IMR-90 (cell line): ENCODE results near the gene SLC34A3. TPM values are rescaled to one million over a fixed set of nuclear protein-coding genes. Genes with fewer than 3 reads are reported as not detected.

Experiments used
- ATAC-seq: fragments of 200-7000 bp; cut with Tn5 transposase; 2 replicates; pipeline ENCODE4 v1.9.1; 2020; ENCODE audit warnings: low read depth, mild to moderate bottlenecking, moderate library complexity
- BruUV-seq: library from RNA; stranded (reverse); fragments of 400-500 nt; replicated peaks from 2 replicates; lab custom pipeline; 2021; lab: Mats Ljungman, UMichigan
- CTCF ChIA-PET: fragments of 300-600 bp; formaldehyde crosslinking; extraction: SDS; loops from one replicate; lab custom pipeline; 2021; ENCODE audit warnings: antibody characterized with exemption; lab: Yijun Ruan, JAX
- POLR2A ChIA-PET: fragments of 300-600 bp; sonication (Branson Sonifier 250); formaldehyde crosslinking; loops from one replicate; lab custom pipeline; 2022; ENCODE audit warnings: antibody characterized with exemption; ENCODE audit not compliant: unreplicated experiment; lab: Charles Lee
- DNase-seq: peaks from one replicate; pipeline ENCODE4 v3.0.0; 2013
- H2AFZ ChIP-seq: replicated peaks from 2 replicates; pipeline ENCODE3; 2013; ENCODE audit warnings: low read length, mild to moderate bottlenecking; ENCODE audit not compliant: poor library complexity
- H2AK5ac ChIP-seq: 2 replicates; pipeline ENCODE4 v1.6.1; 2013; ENCODE audit warnings: low read depth, low read length, inconsistent platforms
- H2AK9ac ChIP-seq: replicated peaks from 2 replicates; pipeline ENCODE3; 2013; ENCODE audit warnings: mild to moderate bottlenecking, low read depth, low read length, moderate library complexity; ENCODE audit not compliant: poor library complexity
- H2BK120ac ChIP-seq: 2 replicates; pipeline ENCODE4 v1.6.1; 2013; ENCODE audit warnings: low read depth, low read length, inconsistent platforms
- H2BK15ac ChIP-seq: 3 replicates; pipeline ENCODE4 v1.6.1; 2013; ENCODE audit warnings: low read depth, low read length, inconsistent platforms
- H2BK20ac ChIP-seq: 2 replicates; pipeline ENCODE4 v1.6.1; 2013; ENCODE audit warnings: low read depth, mild to moderate bottlenecking, inconsistent platforms, low read length, moderate library complexity
- H2BK5ac ChIP-seq: 2 replicates; pipeline ENCODE4 v1.6.1; 2013; ENCODE audit warnings: mild to moderate bottlenecking, low read depth, low read length, inconsistent platforms; ENCODE audit not compliant: poor library complexity, severe bottlenecking
- H3K14ac ChIP-seq: replicated peaks from 2 replicates; pipeline ENCODE4 v1.6.1; 2013; ENCODE audit warnings: low read depth, low read length, inconsistent platforms
- H3K18ac ChIP-seq: 2 replicates; pipeline ENCODE4 v1.6.1; 2013; ENCODE audit warnings: low read depth, low read length, control low read depth
- H3K23ac ChIP-seq: 2 replicates; pipeline ENCODE4 v1.6.1; 2013; ENCODE audit warnings: low read depth, low read length, inconsistent platforms
- H3K27ac ChIP-seq: 2 replicates; pipeline ENCODE4 v1.5.1; 2013; ENCODE audit warnings: mild to moderate bottlenecking, control low read depth, low read length; ENCODE audit not compliant: insufficient read depth
- H3K27me3 ChIP-seq: 2 replicates; pipeline ENCODE4 v1.6.1; 2013; ENCODE audit warnings: low read length; ENCODE audit not compliant: control insufficient read depth, insufficient read depth
- H3K36me3 ChIP-seq: 2 replicates; pipeline ENCODE4 v1.6.1; 2013; ENCODE audit warnings: low read length, mixed read lengths; ENCODE audit not compliant: control insufficient read depth, insufficient read depth
- H3K4ac ChIP-seq: 2 replicates; pipeline ENCODE4 v1.6.1; 2013; ENCODE audit warnings: low read depth, low read length, inconsistent platforms
- H3K4me1 ChIP-seq: 2 replicates; pipeline ENCODE4 v1.6.1; 2013; ENCODE audit warnings: low read length, mixed read lengths; ENCODE audit not compliant: control insufficient read depth, insufficient read depth
- H3K4me2 ChIP-seq: 2 replicates; pipeline ENCODE4 v1.6.1; 2013; ENCODE audit warnings: low read depth, mild to moderate bottlenecking, control low read depth, low read length, moderate library complexity
- H3K4me3 ChIP-seq: 2 replicates; pipeline ENCODE4 v1.5.1; 2013; ENCODE audit warnings: low read depth, mild to moderate bottlenecking, control low read depth, low read length, moderate library complexity; ENCODE audit not compliant: insufficient read depth
- H3K56ac ChIP-seq: 2 replicates; pipeline ENCODE4 v1.6.1; 2013; ENCODE audit warnings: low read length, inconsistent platforms; ENCODE audit not compliant: insufficient read depth; ENCODE audit errors: extremely low read depth
- H3K79me1 ChIP-seq, 2 experiments: 2 replicates each; pipeline ENCODE4 v1.6.1; 2013; ENCODE audit warnings: low read length in 2 of 2, inconsistent platforms in 1 of 2, low read depth in 1 of 2
- H3K9ac ChIP-seq: 2 replicates; pipeline ENCODE4 v1.6.1; 2013; ENCODE audit warnings: low read depth, low read length, control low read depth
- H3K9me1 ChIP-seq: 2 replicates; pipeline ENCODE4 v1.6.1; 2013; ENCODE audit warnings: low read length, inconsistent platforms; ENCODE audit not compliant: insufficient read depth
- H3K9me3 ChIP-seq: 2 replicates; pipeline ENCODE4 v1.6.1; 2013; ENCODE audit warnings: low read length; ENCODE audit not compliant: control insufficient read depth, insufficient read depth
- H4K20me1 ChIP-seq: 2 replicates; pipeline ENCODE4 v1.6.1; 2013; ENCODE audit warnings: low read length, inconsistent platforms; ENCODE audit not compliant: insufficient read depth
- H4K5ac ChIP-seq: 2 replicates; pipeline ENCODE4 v1.6.1; 2013; ENCODE audit warnings: mild to moderate bottlenecking, low read depth, low read length, control low read depth
- H4K8ac ChIP-seq, 2 experiments: 2 replicates each; pipeline ENCODE4 v1.6.1; 2013; ENCODE audit warnings: low read depth in 2 of 2, low read length in 2 of 2, control low read depth in 1 of 2, inconsistent platforms in 1 of 2
- H4K91ac ChIP-seq: 2 replicates; pipeline ENCODE4 v1.6.1; 2013; ENCODE audit warnings: low read depth, low read length, inconsistent platforms; ENCODE audit not compliant: insufficient read depth
- CHD1 ChIP-seq: IDR thresholded peaks from 2 replicates; pipeline ENCODE4 v1.6.1; 2012; ENCODE audit warnings: low read depth, low read length, improper control_type of control experiment
- RCOR1 ChIP-seq: IDR thresholded peaks from 2 replicates; pipeline ENCODE4 v1.6.1; 2012; ENCODE audit warnings: mild to moderate bottlenecking, low read length, improper control_type of control experiment; ENCODE audit not compliant: insufficient replicate concordance
- WGBS, 2 experiments: methylation state at CpG; one replicate each; pipeline versions ENCODE4 v1.1.5 to v1.1.7; 2013; ENCODE audit warnings: missing lambda C conversion rate in 2 of 2; ENCODE audit not compliant: insufficient read length in 1 of 2; ENCODE audit errors: extremely low coverage in 2 of 2; 5-methylcytosine and 5-hydroxymethylcytosine counted together
- dilution Hi-C: fragments of 300-500 bp; cut with HindIII; formaldehyde crosslinking; loops from one replicate; pipeline ENCODE4 v1.14.3; 2018; ENCODE audit warnings: low sequenced_read_pairs; ENCODE audit not compliant: unreplicated experiment
- in situ Hi-C: fragments of 300-500 bp; cut with MboI; formaldehyde crosslinking; loops from 3 replicates; pipeline ENCODE4 v1.14.3; 2019; ENCODE audit warnings: low sequenced_read_pairs, inconsistent platforms, mixed read lengths
- intact Hi-C: fragments of 100-400 bp; cut with micrococcal nuclease; formaldehyde crosslinking; loops from 2 replicates; pipeline ENCODE4 v1.10.0; 2022
- polyA plus RNA-seq, 3 experiments: library from polyadenylated mRNA; depleted of rRNA; stranded (reverse); fragments of >200 nt; gene quantifications; 2 replicates each; pipeline ENCODE4 v1.2.3, GENCODE V29; 2012; ENCODE audit warnings: low replicate concordance in 1 of 3
- total RNA-seq: library from RNA; depleted of rRNA; stranded (reverse); fragments of >200 nt; gene quantifications from 2 replicates; pipeline ENCODE4 v1.2.3, GENCODE V29; 2012

The SLC34A3 gene
- total and polyA plus RNA-seq, 2 of the 4 experiments (the other 2 are of a cell fraction), result not detected

- Histone ChIP-seq H3K4ac (peak overlapping the region; percentile 87), H3K4me2 (peak overlapping the region; percentile 94), H3K27me3 (no peaks in the 10 kb centered on the region), H2BK20ac (no peak overlapping the region), H2BK15ac (no peak overlapping the region), H4K20me1 (peaks cover 37% of the 10 kb centered on the region), H3K9me3 (no peaks in the 10 kb centered on the region), H2BK120ac (no peak overlapping the region), H3K36me3 (peaks cover 19% of the 10 kb centered on the region), H3K23ac (peak overlapping the region; percentile 14), H2AK5ac (peak overlapping the region; percentile 94), H3K4me3 (peak overlapping the region; percentile 50), H3K56ac (peak overlapping the region; percentile 59; the same call in 1 of the 2 replicates), H3K14ac (peak overlapping the region; percentile 91), H3K27ac (peak overlapping the region; percentile 77), H2BK5ac (peak overlapping the region; percentile 49), H3K4me1 (peaks cover 8% of the 10 kb centered on the region; the same call in 1 of the 2 replicates), H3K9me1 (peaks cover 4% of the 10 kb centered on the region), H3K79me1 (peaks cover 12 to 53% of the 10 kb centered on the region in 2 experiments; a peak in 3 of 4 replicates), H4K8ac (no peak overlapping the region; a peak in 1 of 4 replicates), H4K5ac (no peak overlapping the region), H2AK9ac (peak overlapping the region; percentile 97), H3K18ac (no peak overlapping the region), H3K9ac (peak overlapping the region; percentile 90), H4K91ac (peak overlapping the region; percentile 33; the same call in 1 of the 2 replicates), H2AFZ (peak overlapping the region; percentile 23)
- no TSS peak for BruUV-seq
- intact Hi-C loops (no loop called here), in situ Hi-C loops (no loop called here), dilution Hi-C loops (no loop called here)
- POLR2A ChIA-PET, result no interaction called here
- peak; percentile 33 for ATAC-seq
- 0% methylated on average over 47 of the region's 83 CpGs; no CpG with 5 or more reads in 1 of the 2 experiments for WGBS, 2 experiments
- DNase-seq, result peak; percentile 32
- CTCF ChIA-PET, result no interaction called here
- TF ChIP-seq RCOR1 (no peak), CHD1 (peak; percentile 60; the same call in 1 of the 2 replicates)
These were observed 11.0 kb downstream of the SLC34A3 start for GRCh38 chr9:137241490-137242268.
